Activated T-cell treated with anti-CD3 and anti-CD28 coated beads, Interleukin-2, amount 50 U/mL, for 48 hours (primary cell): ENCODE data around the gene ARHGAP29.

ENCODE experiments used
- DNase-seq, 2 experiments: peaks; one replicate each; pipeline ENCODE4 v3.0.0-alpha.2; 2020

Gene ARHGAP29

GRCh38 chr1:94259635-94260289 is 22.4 kb upstream of the ARHGAP29 start:
- DNase-seq: no peak

DNA sequence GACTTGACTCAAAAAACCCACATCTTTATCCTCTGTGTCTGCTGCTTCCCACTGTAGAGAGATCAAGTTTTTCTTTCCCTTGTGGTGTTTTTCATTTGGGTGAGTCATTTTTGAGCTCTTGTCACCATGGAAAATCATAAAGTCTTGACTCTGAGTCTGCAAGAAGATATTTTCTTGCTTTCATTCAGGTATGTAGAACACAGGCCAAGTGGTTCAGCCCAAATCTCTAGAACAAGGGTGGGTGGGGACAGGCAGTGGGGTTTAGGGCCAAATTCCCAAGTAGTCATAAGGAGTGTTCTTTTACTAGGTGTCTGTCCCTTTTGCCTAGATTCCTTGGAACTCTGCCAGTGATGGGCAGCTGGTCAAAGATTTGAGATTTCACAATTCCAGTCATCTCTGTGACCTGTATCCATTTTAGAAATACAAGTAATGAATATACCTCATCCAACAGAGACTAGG is 21.5 kb upstream of the ARHGAP29 start:
- DNase-seq: no peak

GRCh38 chr1:94257444-94257843 is 20.1 kb upstream of the ARHGAP29 start:
- DNase-seq: no peak

DNA sequence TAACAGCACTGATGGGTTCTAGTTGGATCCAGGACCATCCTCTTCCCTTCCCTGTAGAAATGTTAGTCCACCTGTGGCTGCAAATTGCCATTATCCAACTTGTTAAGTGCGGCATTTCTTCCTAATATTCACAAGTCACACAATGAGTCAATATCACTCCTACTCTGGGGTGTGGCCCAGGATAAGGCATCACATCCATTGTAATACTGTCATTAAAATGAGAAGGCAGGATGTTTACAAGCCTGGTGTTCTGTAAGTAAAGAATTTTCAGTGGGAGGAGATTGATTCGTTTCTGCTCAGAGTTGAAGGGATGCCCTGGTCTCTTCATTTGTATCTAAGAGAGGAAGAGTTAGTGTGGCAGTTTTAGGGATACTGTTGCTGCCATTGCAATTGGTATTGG is 18.1 kb upstream of the ARHGAP29 start:
- no peak for DNase-seq

- no peak for DNase-seq
These were observed 16.9 kb upstream of the ARHGAP29 start for GRCh38 chr1:94254073-94254810.

DNA sequence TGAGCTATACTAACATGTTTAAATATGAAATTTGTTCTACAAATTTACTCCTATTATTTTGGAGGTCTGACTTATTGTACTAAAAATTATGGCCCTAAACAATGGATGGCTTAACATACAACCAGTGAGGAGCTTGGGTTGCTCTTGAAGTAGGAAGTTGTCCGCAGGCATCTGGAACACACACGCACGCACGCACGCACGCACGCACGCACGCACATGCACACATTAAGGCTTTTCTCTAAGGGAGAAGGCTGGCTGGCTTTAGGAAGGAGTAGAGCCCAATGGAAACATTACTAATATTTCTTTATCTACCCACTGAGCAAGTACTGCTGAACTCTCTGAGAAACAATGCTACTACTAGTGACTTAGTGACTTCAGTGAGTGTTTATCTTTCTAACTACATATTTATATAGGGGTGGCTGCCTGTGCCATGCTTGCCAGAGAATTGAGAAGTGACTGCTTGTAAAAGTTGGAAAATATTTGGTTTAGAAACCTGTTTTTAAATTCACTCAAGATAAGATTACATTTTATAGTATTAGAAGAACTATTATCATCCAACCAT is 16.2 kb upstream of the ARHGAP29 start:
- no peak for DNase-seq

DNA sequence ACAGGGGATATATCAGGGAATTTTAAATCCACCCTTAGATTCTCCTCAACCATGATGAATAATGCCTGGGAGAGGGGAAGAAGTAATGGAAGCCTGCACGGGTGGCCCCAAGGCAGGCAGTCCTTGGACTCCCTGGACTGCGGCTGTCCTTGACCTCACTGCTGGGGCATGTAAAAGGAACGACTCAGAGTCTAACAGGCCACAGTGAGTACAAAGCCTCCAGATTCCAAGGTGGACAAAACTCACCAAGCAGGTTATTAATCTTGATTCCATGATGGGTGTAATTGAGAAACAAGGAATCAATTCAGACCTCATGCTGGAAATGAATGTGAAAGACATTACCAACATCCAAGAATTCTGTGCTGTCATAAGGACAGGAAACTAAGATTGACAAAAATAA is 13.0 kb upstream of the ARHGAP29 start:
- no peak for DNase-seq

DNA sequence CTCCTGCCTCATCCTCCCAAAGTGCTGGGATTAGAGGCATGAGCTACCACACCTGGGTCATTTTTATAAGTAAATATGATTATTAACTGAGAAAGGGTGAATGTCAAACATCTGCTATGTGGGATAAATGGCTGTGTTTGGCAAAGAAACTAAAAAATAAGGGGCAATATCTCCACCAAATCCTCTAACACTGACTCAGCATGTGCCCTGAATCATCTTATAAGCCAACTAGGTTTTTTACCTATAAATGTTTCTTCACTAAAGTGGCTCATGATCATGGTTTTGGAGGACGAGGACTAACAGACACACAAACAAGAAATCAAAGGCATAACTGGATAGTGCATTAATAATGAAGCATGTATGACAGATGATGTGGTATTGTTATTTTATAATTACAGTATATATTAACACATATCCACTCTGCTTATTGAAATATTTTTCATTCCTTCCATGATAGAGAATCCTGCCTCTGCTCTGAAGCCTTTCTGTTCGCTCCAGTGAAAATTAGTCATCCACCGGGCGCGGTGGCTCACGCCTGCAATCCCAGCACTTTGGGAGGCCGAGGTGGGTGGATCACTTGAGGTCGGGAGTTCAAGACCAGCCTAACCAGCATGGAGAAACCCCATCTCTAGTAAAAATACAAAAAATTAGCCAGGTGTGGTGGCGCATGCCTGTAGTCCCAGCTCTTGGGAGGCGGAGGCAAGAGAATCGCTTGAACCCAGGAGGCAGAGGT is 11.7 kb upstream of the ARHGAP29 start:
- no peak for DNase-seq

GRCh38 chr1:94247138-94248094 is 10.0 kb upstream of the ARHGAP29 start:
- DNase-seq: peak; percentile 43 to 56

DNA sequence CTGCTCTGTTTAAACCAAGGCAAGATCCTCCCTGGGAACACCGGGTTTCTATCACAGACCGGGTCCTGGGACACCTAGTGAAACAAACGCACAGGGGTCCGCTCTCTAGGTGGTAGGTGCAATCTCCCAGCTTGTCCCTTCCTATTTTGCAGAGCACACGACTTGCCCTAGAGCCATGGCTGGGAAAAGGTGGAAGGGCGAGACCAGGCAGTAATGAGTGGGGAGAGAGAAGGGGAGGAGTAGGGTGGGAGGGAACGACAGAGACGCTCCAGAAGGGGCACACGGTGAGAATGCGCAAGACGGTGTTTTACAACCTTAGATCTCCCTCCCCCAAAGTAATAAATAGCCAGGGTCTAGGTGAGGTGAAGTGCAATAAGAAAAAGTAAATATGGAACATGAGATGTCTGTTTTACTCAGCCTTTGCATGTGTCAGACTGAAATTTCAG is 9.3 kb upstream of the ARHGAP29 start:
- DNase-seq: no peak

- no peak for DNase-seq
These were observed 8.5 kb upstream of the ARHGAP29 start for GRCh38 chr1:94245747-94246438.

GRCh38 chr1:94244816-94245215 is 7.4 kb upstream of the ARHGAP29 start:
- no peak for DNase-seq

DNA sequence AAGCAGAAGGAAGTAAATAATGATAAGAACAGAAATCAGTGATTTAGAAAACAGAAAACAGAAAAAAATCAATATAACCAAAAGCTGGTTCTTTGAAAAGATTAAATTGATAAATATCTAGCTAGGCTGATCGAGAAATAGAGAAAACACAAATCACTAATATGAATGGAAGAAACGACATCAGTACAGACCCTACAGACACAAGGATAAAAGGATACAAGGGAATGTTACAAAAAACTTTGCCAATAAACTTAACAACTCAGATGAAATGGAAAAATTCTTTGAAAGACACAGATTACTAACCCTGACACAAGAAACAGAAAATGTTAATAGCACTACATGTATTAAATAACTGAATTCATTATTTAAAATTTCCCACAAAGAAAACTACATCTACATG is 6.3 kb upstream of the ARHGAP29 start:
- DNase-seq: no peak

GRCh38 chr1:94240822-94241221 is 3.4 kb upstream of the ARHGAP29 start:
- DNase-seq: no peak

- DNase-seq: no peak
These were observed 2.4 kb upstream of the ARHGAP29 start for GRCh38 chr1:94239796-94240195.

DNA sequence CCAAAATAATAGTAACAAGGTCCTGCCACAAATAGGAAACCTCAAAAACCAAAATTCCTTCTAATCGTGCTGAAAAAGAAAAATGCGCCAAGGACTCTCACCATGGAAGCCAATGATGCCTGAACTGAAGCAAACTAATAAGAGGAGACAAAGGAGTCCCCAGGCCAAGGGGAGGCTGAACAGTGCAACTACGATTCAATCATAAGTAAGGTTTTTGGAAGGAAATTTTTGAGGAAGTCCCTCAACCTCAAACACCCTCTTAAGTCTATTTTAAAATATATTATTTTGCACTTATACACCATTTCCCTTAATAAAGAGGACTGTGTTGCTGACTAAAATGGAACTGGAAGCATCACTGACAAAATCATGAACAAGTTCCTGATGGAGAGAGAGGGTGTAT is 1.7 kb upstream of the ARHGAP29 start:
- DNase-seq: no peak

DNA sequence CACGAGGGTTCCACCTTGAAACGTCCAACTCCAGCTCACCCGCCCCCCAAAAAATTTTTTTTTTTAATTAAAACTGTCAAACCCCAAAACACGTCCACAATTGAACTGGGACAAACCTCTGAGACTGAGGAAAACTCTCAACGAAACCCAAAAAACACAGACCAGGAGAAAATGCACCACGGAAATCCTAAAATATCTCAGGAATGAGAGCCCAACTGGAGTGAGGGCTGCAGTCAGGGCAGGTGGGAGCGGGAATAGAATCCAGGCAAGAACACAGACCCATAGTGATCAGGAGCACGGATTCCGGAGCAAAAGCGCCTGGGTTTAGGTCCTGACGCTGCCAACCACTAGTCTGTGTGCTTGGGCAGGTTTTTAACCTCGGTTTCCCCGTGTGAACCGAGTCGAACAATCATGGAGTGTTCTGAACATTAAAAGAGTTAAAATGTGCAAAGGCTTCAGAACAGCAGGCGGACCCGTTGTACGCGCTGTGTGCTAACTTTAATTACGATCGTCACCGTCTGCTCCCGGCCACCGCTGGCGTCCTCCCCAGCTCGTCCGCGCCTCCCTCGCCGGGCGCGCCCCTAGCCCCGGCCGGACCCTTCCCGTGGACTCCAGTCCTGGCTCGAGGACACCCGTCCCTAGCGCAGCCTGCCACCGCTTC is 624 bp downstream of the ARHGAP29 start:
- DNase-seq: peak in 1 of 2 experiments; percentile 30

GRCh38 chr1:94236013-94236491 is 1.3 kb downstream of the ARHGAP29 start:
- no peak for DNase-seq

DNA sequence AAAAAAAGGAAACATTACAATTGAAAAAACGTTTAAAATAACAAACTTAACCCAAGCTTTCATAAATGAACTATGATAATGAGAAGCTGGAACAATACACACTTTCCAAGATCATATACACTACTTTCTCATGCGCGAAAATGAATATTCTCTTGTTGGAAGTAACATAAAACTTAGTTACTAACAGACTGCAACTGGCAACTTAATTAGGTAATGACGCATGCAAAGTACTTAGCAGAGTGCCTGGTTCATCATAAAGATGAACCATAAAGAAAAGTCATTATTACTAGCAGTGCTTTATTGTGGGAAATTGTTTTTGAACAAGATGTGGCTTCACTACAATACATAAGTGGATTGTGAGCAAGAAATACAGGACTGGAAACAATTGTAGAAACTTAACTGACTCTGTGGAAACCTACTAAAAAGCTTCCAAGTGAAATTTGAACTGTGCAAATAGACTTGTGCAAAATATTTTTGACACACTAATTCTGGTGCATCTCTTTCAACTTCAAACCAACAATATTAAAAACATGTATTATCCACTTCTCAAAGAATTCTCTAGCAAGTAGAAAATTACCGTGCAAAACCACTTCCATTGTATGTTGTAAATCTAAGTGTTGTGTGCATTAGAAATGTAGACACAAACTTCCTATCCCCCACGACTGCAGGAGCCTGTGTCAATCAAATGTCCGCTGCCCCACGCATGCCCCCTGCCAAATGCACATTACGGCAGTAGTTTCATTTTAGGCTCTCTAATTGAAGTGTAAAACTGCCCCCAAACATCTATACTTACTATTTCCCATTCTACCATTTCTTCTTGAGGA is 2.0 kb downstream of the ARHGAP29 start:
- no peak for DNase-seq

- DNase-seq: no peak
These were observed 2.8 kb downstream of the ARHGAP29 start for GRCh38 chr1:94234615-94235014.
